HG03025 (cell line): ENCODE data around the gene IKBKE.

Experiments
- ATAC-seq: cut with Tn5 transposase; IDR thresholded peaks from one replicate; pipeline ENCODE4 v1.9.1; 2021; ENCODE audit warnings: mild to moderate bottlenecking, moderate library complexity; ENCODE audit not compliant: unreplicated experiment, low FRiP score

IKBKE gene

DNA sequence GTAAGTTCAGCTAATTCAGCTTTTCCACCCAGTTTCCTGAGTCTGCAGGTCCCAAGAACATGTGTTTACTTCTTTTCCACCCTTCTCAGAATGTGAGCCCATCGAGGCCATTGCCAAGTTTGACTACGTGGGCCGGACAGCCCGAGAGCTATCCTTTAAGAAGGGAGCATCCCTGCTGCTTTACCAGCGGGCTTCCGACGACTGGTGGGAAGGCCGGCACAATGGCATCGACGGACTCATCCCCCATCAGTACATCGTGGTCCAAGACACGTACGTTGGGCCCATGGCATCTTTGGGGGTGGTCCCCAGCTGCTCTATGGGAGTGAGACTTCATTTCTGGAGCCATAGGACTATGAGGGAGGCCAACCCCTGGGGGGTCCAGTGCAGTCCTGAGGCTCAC, 17.2 kb upstream of the IKBKE start:
- ATAC-seq: no peak

DNA sequence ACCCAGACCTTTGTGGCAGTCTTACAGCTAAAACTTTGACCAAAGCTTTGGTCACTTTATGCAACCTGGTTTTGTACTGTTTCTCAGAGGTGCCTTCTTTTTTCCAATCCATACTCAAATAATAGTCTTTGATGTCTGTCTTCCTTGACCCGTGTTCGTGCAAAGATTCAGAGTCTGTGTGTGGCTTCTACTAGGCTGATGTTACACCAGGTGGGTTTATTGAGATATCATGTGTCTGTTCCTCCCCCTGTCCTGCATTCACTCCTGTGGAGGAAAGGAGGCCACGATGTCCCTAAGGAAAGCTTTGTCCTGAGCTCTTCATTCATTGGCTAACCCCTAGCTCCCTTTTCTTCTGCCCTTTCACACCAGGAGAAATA, 15.0 kb upstream of the IKBKE start:
- no peak for ATAC-seq

DNA sequence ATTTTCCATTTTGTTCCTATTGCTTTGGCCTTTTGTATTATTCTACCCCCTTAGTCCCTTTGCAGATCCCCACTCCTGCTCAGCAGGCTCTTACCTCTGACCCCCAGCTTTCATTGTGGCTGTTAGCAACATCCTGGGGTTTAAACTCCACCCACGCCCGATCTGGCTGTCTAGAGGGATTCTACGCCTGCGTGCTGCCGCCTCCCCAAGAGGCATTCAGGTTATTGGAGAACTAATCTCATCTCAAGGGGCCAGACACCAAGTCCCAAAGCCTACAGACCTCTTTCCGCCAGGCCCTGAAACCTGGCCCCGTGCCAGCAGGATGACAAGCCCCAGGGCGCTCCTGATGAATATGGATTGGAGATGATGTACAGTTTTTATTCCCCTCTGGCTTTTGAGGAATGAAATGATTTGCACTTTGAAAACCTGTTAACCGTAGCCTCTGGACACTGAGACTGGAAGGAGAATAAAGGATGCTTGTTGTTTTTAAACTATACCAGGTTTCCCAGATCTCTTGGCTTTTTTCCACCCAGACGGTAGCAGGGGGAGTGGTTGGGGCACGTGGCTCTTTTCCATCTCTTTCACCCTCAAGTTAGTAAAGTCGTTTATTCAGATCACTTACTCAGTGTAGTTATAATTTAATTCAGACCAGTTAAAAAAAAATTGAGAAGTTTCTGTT, 14.5 kb upstream of the IKBKE start:
- ATAC-seq: no peak

DNA sequence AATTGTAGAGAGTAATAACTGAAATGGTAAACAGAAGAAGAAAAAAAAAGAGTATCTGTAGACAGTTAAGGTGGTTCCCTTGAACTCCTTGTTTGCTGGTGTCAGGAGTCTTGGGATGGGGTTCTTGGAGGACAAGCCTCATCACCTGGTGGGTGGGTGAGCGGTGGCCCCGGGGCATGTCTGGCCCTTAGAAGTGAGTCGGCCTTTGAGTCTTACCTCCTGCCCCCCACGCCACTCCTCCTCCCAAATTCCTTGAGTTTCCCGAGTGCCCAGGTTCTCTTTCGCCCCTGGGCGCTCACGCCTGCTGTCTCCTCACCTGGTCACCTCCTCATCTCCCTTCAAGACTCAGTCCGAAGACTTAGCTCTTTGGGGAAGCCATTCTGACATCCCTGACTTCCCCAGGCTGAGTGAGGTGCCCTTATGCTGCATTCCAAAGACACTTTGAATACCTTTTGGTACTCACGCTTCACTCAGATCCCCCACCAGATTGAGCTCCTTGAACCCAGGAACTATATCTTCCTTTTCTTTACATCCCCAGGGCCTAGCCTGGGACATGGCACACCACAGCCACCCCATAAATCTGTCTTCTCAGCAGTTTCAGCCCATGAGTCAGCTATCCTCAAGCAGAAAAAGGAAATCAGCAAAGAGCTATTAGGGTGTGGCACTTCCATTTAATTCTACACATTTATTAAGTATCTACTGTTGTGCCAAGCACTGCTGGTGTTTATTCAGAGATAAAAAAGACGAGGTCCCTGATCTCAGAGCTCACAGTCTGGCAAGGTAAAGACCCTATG, 13.5 kb upstream of the IKBKE start:
- no peak for ATAC-seq

DNA sequence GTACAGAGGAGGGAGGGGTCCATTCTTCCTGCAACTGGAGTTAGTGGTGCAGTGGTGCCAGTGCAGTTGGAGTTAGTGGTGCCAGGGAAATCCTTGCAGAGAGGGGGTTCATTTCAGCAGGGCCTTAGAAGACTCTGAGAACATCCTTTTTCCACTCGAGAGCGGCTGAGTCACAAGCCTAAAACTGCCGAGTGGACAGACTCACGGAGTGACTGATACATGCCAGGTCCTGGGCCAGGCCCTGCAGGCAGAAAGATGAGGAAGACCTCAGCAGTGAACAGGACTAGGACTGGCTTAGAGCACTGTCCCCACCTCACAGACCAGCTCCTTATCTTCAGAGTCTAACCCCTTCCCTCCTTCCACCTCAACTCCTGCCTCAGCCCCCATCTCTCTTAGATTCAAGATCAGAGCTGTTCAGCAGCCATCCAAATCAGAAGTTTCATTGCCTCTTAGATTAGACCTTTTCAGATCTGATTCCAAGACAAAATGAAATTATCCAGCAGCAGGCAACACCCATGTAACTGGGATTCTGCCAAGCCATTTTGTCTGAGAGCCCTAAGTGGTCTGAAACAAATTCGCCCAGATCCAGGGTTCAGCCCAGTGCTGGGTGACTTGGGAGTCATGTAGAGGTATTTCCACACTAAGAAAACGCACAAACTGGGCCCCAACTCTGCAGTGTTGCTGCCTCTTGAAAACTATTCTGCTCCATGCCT, 12.7 kb upstream of the IKBKE start:
- no peak for ATAC-seq

DNA sequence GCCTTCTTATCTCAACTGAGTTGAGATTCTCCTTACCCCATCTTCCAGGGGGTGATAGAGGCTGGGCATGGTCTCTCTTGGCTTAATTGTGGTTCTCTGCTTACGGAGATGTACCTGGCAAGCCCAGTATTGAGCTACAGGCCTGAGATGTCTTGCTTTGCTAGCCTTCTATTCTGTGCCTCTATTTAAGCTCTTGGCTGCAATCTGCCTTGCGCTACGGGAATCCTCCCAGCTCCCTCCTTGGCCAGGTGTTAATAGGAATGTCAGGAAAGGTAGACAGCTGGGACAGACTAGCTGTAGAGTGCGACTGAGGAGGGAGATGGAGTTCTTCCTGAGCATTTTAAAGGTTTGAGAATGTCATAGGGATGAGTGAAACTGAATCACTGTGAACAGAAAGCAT, 10.6 kb upstream of the IKBKE start:
- no peak for ATAC-seq

DNA sequence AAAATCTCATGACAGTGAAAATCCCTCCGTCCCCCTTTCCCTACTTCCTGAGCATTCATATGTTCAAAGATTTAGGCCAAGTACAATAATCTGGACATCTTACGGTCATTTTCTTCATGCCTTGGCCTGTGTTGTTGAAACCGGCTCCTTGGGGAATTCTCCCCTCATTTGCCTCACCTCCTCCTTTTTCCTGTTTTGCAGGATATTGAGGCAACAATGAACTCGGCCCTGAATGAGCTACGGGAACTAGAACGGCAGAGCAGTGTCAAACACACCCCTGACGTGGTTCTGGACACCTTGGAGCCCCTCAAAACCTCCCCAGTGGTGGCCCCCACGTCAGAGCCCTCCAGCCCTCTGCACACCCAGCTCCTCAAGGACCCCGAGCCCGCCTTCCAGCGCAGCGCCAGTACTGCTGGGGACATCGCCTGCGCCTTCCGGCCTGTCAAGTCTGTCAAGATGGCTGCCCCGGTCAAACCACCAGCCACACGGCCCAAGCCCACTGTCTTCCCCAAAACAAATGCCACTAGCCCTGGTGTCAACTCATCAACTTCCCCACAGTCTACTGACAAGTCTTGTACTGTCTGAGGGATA, 9.3 kb upstream of the IKBKE start:
- ATAC-seq: no peak

DNA sequence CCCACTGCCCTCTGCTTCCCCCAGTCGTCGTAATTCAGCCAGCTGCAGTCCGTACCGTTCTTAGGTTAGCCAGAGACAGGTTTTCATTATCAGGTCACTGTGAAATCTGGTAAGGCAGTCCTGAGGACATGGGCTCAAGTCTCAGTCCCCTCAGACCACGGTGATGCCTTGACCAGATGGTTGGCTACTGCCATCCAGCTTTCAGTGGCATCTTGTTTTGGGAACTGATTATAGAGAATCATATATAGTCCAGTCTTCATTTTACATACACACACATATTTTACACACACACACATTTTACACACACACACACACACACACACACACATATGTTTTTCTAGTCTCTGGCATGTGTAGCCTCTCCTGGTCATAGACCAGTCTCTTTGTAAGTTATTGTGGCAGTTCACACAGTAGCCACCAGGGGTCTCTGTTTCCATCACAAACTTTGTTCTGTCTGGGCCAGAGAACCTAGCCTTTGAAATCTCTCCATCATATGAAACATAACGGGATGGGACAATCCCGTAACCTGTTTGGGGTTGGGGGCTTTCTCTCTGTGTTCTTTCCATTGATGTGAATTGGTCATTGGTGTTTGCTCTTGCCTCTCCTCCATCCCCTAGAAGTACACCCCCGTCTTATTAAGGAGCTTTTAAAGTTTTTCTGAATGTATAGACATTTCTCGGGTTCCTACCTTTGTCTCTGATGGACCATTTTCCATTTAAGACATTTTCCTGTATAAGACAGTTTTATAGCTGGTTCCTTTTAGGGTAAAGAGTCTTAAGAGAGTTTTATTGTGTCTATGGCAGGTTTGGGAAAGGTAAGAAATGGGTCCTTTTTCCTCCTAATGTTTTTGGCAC, 8.4 kb upstream of the IKBKE start:
- ATAC-seq: no peak

DNA sequence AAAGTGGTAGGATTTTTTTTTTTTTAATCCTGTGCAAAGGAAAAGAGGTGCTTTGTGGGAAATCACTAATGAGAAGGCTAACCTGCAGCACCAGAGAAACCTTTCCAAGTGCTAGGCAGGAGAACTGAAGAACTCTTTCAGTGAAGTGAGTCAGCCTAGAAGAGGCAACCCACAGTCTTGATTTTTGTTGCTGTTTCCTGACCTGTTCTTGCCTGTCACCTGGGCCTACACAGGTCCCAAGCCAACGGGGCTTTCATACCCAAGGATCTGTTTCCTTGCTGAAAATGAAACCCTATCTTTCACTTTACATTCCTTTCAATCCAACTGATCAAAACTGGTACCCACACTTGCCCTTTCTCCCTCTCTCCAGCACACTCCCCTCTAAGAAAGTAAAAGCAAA, 7.1 kb upstream of the IKBKE start:
- ATAC-seq: no peak

DNA sequence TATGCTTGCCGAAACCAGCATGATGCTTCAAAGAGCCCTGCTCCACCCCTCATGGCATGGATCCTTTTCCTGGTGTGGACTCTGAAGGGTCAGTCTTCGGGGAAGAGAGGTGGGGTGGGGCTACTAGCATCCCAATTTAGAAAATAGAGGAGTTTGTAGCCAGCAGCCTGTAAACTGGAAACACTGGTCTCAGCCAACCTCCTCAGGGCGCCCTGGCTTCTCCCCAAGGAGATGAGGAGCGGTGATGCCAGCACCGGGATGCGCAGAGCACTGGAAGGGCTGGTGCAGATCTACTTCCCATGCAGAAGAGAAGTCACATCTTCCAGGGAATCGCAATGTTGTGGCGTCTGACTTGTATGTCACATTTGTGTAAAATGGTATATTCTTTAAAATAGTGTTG, 6.4 kb upstream of the IKBKE start:
- no peak for ATAC-seq

DNA sequence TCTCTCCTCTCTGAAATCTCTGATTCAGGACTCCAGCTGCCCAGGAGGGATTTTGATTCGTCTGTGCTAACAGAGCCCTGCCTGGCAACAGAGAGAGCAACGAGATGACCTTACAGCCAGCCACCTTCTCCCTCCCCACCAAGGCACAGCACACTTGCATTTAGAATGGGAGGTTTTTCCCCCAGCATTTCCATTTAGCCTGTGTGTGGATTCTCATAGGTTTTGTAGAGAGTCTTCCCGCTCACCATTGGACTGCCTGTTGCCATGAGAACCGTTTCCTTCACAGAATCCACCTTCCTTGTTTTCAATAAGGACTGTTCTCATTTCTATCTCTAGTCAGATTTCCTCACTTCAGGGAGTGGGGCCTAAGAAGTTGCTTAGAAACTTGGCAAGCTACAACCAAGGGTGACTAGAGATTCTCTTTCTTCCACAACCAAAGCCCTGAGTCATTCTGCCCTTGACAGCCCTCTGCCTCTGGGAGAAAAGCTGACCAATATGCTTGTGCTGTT, 5.8 kb upstream of the IKBKE start:
- ATAC-seq: no peak

DNA sequence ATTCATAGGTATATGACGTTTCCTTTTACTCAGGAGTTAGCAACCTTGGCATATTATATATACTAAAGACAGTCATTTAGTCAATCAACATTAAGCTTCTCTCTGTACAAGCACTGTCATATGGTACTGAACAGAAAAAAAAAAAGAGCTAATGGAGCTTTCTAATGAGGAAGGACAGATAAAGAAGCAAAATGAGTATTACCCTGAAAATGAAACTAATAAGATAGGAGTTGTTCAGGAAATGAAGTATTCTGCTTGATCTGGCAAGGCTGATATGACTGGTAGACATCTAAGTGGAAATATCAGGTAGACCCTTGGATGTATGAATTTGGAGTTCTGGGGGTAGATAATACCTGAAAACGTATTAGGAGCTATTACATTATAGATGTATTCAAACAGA, 4.3 kb upstream of the IKBKE start:
- ATAC-seq: no peak

DNA sequence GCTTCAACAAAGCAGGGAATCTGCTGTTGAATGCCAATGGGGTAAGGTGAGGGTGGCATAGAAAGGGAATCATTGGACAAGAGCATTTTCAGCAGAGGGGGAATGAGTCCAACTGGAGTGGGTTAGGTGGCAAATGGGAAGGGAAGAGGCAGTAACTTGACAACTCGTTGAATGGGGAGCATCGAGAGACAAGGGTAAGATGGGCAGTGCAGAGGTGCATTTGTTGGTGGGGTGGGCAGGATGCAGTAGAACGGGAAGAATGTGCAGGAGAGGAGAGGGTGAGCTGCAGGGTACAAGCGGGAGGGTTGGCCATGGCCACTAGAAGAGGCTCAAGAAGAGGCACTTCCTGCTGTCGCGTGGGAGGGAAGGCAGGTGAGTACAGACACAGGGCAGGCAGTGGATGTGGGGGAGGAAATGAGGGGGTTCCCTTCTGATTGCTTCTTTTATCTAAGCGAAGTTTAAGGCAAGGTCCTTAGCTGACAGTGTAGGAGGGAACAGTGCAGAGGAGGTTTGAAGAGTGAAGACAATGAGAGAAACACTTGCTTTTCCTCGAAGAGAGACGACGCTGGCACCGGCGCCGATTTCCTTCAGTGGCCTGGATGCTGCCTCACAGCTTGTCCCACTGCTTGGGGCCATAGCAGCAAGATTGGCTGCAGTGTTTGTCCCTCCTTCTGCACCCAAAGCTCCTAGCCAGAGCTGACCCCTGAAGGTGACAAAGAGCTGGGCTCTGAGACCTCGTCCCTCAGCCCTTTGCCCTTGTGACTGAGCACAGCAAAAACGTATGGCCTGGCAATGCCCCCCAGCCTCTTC, 3.2 kb upstream of the IKBKE start:
- ATAC-seq: no peak

DNA sequence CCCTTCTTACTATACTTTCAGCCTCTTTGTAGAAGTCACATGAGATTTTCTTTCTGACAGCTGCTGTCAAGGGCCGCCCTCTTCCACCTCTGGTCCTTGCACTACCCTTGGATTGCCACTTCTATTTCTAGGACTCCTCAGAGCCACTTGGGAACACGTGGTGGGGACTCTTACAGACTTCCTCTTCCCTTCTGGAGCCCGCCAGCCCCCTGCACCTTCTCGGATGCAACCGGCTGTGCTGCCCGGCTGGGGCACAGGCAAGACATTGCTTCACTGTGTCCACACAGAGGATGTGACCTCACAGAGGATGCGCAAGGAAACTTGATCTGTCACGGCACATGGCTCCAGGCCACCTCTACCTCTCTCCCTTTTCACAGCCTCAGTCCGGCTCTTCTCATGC, 2.4 kb upstream of the IKBKE start:
- ATAC-seq: no peak

DNA sequence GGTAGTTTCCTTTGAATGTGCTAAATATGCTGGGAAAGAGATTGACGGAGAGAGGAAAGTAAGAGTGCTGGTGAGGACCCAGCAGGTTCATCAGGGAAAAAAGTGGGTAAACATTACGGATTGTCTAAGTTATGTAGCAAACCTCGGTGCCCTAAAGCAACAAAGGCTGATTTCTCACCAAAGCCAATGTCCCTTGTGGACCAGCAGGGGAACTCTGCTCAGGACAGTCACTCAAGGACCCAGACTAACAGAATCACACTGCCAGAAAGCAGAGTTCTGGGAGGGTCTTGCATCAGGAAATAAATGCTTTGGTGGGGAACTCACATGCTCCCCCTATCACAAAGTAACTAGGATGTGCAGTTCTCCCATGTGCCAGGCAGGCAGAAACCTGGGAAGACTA, 1.7 kb upstream of the IKBKE start:
- no peak for ATAC-seq

DNA sequence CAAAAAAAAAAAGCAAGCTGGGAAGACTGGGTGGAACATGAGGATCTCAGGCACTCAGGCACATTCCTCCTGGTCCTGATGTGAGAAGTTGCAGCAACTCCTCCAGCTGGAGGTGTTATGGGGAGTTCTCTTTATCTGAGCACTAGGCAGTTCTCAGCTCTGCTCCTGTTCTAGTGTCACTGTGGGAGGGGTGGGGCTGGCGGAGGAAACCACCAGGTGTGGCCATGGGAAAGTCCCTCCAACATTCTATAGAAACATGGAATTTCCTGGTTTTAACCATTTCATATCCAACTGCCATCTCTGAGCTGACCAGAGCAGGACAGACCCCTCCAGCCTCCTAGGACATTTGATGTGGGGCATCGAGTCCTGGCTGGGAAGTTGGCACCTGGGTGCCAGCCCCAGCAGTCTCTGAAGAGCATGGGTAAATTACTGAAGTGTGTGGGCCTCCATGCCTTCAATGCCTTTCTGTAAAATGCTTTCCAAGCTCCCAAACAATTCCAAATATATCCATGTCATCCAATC, 804 bp upstream of the IKBKE start:
- no peak for ATAC-seq

DNA sequence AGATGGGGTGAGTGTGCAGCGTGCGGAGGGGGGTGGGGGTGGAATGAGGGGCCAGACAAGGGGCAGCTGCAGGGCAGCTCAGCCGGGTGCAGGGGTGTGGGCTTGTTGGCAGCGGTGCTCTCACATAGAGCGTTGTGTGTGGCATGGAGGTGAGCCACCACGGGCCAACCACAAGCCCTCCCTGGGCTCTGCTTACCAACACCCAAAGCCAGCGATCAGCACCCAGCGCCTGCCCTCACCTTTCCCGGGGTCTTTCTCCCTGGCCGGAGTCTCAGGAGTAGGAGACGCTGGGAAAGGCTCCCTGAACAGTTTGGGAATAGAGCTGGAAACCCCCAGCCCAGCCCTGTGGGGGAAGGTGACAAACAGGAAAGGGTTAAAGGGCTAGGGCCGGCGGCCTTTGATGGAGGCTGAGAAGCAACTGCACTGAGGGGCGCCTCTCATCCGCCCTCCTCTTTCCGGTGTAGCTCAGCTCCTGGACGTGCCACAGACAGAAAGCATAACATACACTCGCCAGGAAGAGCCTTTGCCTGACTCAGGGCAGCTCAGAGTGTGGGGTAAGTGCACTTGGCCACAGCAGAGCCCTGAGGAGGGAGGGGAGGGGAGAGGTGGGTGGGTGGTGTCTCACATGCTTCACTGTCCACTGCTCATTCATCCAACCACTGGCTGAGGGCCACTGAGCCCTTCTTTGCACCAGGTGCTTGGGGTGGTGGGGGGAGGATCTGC, 577 bp downstream of the IKBKE start:
- ATAC-seq: no peak

DNA sequence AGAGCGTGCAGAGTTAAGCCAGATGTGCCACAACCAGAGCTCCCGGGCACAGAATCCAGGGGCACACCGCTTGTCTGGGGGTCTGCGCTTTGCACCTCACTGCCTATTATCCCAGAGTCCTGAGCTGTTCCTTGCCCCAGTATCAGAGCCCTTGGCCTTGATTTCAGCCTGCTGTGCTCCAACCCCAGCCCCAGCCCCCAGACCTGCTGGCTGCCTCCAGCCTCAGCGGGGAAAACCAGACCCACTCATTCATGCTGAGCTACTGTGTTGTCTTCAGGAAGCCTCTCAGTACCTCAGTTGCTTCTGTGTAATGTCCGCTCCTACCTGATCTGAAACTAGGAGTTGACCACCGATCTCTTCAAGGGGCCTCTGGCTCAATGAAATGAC, 1.1 kb downstream of the IKBKE start:
- no peak for ATAC-seq

DNA sequence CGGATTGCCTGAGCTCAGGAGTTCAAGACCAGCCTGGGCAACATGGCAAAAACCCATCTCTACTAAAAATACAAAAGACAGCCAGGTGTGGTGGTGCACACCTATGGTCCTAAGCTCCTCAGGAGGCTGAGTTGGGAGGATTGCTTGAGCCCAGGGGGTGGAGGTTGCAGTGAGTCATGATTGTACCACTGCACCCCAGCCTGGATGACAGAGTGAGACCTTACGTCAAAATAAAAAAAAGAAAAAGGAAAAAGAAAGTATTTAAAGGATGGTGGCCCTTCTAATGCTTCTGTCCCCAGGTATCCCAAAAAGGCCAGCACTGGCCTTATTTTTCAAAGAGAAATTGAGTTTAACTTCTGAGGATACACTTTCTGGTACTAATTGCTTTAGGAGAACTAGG, 1.7 kb downstream of the IKBKE start:
- no peak for ATAC-seq
